ENCODE results near the gene RAVER1. TPM values are rescaled to one million over a fixed set of nuclear protein-coding genes. Genes with fewer than 3 reads are reported as not detected.

RAVER1 gene
- total RNA-seq, 1 experiment from 2014 or later: 36.1 TPM

DNA sequence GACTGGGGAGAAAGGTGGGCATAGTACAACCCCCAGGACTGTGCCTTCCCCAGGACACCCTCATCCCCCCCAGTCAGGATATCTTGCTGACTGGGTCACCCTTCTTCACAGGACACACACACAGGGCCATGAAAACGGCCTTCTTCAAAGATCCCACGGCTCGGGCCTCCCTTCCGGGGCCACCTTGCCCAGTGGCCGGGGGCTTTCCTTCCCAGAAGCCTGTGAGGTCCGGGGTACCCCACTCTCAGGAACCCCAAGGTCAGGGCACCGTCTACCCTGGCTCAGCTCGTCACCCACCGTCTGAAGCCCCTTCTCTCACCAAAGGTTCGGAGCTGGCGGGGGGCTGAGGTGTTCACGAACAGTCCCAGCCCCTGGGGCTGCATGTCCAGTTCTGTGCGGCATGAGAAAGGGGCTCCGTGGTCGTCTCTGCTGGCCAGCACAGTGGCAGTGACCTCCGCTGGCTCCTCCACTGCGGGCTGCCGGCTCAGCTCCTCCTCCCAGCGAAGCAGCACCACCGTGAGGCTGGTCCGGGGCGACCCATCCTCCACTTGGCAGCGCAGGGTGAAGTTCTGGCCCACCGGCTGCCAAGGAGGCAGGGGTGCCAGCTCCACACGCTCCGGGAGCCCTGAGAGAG lies 2.1 kb upstream of the RAVER1 start:
- intact Hi-C loops (cut with micrococcal nuclease): no loop called here
- Mint-ChIP-seq H3K27ac (ENCODE audit: low read depth, unreplicated experiment) (no peak overlapping the region), H3K4me1 (ENCODE audit: insufficient read depth, unreplicated experiment) (no peaks in the 10 kb centered on the region), H3K9me3 (ENCODE audit: unreplicated experiment) (no peaks in the 10 kb centered on the region), H3K4me3 (ENCODE audit: unreplicated experiment) (peak overlapping the region; percentile 95), H3K27me3 (ENCODE audit: insufficient read depth, unreplicated experiment) (no peaks in the 10 kb centered on the region), H3K36me3 (ENCODE audit: insufficient read depth, unreplicated experiment) (peaks cover 3% of the 10 kb centered on the region)
- POLR2A ChIA-PET: interaction anchor here (0.7 to 3.5 kb wide), 8 partner anchors 9 to 76 kb away, joined by 3 to 51 read pairs (median 14); partner anchors contain the start of genes CDC37, FDX2 and TYK2
- CTCF ChIA-PET: interaction anchor here (0.6 to 1.5 kb wide), 6 partner anchors 8 to 54 kb away, joined by 3 to 4 read pairs (median 4); no protein-coding TSS in a partner anchor
- TF ChIP-seq, protein P1, sequence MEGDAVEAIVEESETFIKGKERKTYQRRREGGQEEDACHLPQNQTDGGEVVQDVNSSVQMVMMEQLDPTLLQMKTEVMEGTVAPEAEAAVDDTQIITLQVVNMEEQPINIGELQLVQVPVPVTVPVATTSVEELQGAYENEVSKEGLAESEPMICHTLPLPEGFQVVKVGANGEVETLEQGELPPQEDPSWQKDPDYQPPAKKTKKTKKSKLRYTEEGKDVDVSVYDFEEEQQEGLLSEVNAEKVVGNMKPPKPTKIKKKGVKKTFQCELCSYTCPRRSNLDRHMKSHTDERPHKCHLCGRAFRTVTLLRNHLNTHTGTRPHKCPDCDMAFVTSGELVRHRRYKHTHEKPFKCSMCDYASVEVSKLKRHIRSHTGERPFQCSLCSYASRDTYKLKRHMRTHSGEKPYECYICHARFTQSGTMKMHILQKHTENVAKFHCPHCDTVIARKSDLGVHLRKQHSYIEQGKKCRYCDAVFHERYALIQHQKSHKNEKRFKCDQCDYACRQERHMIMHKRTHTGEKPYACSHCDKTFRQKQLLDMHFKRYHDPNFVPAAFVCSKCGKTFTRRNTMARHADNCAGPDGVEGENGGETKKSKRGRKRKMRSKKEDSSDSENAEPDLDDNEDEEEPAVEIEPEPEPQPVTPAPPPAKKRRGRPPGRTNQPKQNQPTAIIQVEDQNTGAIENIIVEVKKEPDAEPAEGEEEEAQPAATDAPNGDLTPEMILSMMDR (IDR thresholded peaks at IDR 0.05; ENCODE audit: unreplicated experiment): no peak
- BruUV-seq (replicated peaks): no TSS peak
- no peak for DNase-seq (ENCODE audit: unreplicated experiment)

DNA sequence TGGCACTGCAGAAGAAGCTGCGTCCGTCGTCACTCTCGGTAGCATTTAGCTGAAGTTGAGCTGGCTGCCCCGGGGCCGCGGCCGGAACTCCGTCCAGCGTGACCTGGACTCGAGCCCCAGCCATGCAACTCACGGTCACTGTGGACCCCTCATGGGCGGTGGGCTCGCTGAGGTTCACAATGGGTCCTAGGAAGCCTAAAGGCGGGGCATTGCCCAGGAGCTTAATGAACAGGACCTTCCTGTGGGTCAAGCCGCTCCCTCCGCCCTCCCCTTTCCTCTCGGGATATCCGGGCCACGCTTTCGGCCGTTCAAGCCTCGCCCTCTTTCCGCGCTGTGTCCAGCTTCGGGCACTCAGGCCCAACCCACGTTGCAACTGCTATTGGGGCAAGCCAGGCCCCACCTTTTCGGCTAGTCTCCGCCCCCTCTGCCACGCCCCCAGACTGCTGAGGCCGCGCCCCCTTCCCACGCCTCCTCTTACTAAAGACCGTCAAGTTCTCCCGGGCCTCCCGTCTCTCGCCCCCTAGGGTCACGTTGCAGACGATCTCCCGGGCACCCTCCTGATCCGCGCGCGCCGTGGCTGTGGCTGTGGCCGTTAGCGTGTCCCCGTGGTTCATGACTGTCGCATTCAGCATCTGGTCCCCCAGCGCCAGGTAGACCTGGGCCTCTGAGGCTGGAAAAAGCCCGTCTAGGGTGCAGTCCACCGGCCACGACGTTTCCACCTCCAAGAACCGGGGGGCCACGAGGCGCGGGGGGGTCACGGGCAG lies 1.4 kb upstream of the RAVER1 start:
- Mint-ChIP-seq H3K27ac (ENCODE audit: low read depth, unreplicated experiment) (no peak overlapping the region), H3K4me1 (ENCODE audit: insufficient read depth, unreplicated experiment) (no peaks in the 10 kb centered on the region), H3K36me3 (ENCODE audit: insufficient read depth, unreplicated experiment) (peaks cover 10% of the 10 kb centered on the region), H3K9me3 (ENCODE audit: unreplicated experiment) (no peaks in the 10 kb centered on the region), H3K27me3 (ENCODE audit: insufficient read depth, unreplicated experiment) (no peaks in the 10 kb centered on the region), H3K4me3 (ENCODE audit: unreplicated experiment) (peak overlapping the region; percentile 95)
- intact Hi-C loops (cut with micrococcal nuclease): loop anchor here (5.0 kb wide), 1 partner anchor 48 kb away; the partner anchor contains the start of gene TYK2
- TF ChIP-seq, protein P1 (IDR thresholded peaks at IDR 0.05; ENCODE audit: unreplicated experiment): peak; percentile 7
- POLR2A ChIA-PET: interaction anchor here (0.6 to 3.5 kb wide), 20 partner anchors 9 to 1224 kb away, joined by 3 to 51 read pairs (median 5); partner anchors contain the start of genes CDC37, ELOF1, FDX2 and ICAM4
- CTCF ChIA-PET: interaction anchor here (0.7 to 2.1 kb wide), 11 partner anchors 24 to 80 kb away, joined by 3 to 14 read pairs (median 4); no protein-coding TSS in a partner anchor
- BruUV-seq (replicated peaks): no TSS peak
- DNase-seq (ENCODE audit: unreplicated experiment): peak; percentile 98

DNA sequence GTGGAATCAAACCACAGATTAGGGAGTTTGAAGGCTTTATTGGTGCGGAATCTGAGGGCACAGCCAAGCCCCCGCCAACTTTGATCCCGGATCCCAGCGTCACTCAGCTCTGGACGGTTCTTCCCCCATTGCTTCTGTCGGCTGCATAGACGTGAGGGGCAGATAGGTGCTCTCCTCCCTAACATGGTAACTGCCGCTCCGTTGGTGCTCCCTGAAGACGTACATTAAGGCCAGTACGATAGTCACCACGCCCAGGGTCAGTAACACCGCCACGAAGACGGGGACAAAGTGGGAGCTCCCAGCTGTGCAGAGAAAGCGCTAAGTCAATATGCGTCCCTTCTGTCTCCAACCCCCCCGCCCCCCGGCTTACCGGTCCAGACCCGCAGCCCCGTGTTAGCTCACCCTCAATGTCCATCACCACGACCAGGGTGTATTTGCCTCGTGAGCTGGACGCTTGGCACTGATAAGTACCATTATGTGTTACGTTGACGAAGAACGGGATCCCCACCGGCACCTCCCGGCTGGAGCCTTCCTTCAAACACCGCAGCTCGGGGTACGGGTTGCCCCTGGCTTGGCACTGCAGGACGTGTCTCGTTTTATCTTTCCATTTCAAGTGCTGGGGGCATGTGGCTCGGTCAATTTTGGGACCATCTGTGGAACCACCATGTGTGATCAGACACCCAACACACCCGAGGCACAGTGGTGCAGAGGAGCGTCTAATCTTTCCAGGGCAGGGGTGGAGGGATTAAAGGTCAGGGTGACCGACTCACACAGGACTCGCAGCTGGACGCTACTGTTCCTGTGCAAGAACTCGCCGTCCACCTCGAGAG lies 644 bp upstream of the RAVER1 start:
- no peaks in the 10 kb centered on the region for H3K9me3 Mint-ChIP-seq (ENCODE audit: unreplicated experiment)
- TF ChIP-seq, protein P1 (IDR thresholded peaks at IDR 0.05; ENCODE audit: unreplicated experiment): no peak
- TSS peak; percentile 53 for BruUV-seq (replicated peaks)
- H3K27me3 Mint-ChIP-seq (ENCODE audit: insufficient read depth, unreplicated experiment): no peaks in the 10 kb centered on the region
- H3K36me3 Mint-ChIP-seq (ENCODE audit: insufficient read depth, unreplicated experiment): peaks cover 18% of the 10 kb centered on the region
- peak overlapping the region; percentile 89 for H3K27ac Mint-ChIP-seq (ENCODE audit: low read depth, unreplicated experiment)
- ChIA-PET POLR2A (interaction anchor here (0.5 to 3.5 kb wide), 30 partner anchors 9 to 1225 kb away, joined by 3 to 51 read pairs (median 4); partner anchors contain the start of genes CDC37, ELOF1, FDX2 and ICAM4), CTCF (interaction anchor here (0.6 to 2.1 kb wide), 12 partner anchors 12 to 142 kb away, joined by 3 to 14 read pairs (median 4); no protein-coding TSS in a partner anchor)
- intact Hi-C loops (cut with micrococcal nuclease): loop anchor here (2.0 to 5.0 kb wide), 2 partner anchors 45 to 48 kb away; partner anchors contain the start of genes ICAM5 and TYK2
- H3K4me3 Mint-ChIP-seq (ENCODE audit: unreplicated experiment): peak overlapping the region; percentile 95
- H3K4me1 Mint-ChIP-seq (ENCODE audit: insufficient read depth, unreplicated experiment): no peaks in the 10 kb centered on the region
- peak; percentile 26 for DNase-seq (ENCODE audit: unreplicated experiment)

Measured in MCF 10A (cell line).